HG02763 (cell line): ENCODE measurements around the gene MIPEP.
"Not testable (repeated sequence)": the region's sequence is repeated elsewhere in the genome, so short reads cannot be mapped to it uniquely, and the experiment has no call there.

ENCODE experiments used
- ATAC-seq: cut with Tn5 transposase; IDR thresholded peaks from one replicate; pipeline ENCODE4 v1.9.1; 2021; ENCODE audit warnings: mild to moderate bottlenecking, moderate library complexity; ENCODE audit not compliant: unreplicated experiment

MIPEP gene

DNA sequence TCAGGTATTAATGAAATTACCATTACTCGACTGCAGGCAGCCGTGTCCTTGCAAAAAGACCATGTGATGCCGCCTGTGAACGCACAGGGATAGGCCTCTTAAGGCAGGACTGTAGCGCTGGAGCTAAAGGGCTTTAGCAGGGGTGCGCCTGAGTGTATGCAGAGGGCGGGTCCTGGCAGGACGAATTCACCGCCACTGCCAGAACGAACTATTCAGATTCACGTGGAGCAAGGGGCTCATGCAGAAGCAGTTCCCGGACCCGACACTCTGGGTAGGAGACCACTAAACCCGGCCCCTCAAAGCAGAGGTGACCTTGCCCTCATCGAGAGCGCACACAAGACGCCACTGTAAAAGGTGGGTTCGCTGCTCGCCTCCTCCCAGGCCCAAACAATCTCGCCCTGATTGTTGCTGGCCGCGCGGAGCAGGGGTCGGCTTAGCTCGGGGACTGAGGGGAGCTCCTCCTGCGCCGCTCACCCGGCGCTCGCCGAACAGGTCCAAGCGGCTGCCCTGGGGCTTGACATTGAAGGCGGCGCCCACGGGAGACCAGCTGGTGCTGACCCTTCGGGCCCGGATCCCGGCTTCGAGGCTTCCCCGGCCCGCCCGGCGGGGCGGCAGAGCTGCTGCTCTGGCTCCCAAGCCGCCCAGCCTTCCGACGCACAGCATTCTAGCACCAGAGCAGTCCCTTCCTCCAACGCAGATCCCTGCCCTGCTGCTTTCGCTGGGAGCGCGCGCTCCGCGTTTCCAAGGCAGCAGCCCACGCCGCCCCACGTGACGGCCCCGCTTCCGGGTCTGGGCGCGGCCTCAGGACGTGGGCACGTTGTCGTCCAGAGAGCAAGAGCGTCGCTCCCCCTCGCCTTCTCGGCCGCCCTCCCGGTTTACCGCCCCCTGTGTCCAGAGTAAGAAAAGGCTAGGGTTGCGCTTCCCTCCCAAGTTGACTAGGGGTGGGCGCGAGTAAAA, at the start of gene MIPEP:
TSS of gene MIPEP (minus strand) at position 743 of the 957 bp plus-strand sequence. CDS start at position 663, 80 bp downstream.
- peak; percentile 94 for ATAC-seq

DNA sequence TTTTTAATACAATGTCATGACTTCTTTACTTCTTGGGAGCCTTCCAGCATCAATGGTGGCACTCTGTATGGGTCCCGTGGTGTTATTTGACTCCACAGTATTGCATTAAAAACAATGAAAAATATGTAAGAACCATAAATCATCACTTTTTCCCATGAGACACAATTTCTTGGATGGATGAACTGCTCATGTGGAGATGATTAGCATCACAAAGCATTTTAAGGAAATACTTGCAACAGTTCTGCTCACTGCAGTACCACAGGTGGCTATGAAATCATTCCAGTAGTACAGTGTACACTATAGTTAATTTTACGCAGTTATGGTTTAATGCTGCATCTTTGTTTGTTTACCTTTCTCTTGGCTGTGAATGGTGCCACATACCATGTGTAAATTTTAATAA, 45.3 kb upstream of the MIPEP start:
- no peak for ATAC-seq

DNA sequence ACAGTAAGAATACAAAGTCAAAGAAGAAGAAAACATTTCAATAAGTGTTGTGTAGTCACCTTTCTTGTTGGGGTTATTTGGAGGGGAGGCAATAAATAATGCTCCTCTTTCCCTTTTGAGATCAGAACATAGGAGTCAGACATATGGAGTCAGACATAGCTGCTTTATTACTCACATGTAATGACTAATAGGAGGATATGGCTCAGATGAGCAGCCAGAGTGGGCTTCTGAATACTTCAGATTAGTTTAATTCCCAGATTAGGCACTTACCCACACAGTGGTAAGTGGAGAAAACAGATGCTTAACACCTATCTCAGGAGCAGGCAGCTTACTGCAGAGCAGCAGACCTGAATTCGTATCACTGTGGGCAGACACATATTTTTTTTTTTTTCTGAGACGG, 39.8 kb upstream of the MIPEP start:
- no peak for ATAC-seq

DNA sequence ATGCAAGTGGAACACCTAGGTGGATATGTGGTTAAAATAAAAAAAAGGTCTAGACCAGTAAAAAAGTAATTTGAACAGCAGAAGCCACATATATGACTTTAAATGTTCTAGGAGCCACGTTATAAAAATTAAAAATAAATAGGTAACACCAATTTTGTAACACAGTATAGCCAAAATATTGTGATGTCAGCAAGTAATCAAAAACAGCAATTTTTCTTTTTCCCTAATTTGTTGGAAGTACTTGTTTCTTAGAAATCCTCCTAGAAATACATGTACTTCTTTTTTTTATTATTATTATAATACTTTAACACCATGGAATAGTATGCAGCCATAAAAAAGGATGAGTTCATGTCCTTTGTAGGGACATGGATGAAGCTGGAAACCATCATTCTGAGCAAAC, 33.8 kb upstream of the MIPEP start:
- no peak for ATAC-seq

DNA sequence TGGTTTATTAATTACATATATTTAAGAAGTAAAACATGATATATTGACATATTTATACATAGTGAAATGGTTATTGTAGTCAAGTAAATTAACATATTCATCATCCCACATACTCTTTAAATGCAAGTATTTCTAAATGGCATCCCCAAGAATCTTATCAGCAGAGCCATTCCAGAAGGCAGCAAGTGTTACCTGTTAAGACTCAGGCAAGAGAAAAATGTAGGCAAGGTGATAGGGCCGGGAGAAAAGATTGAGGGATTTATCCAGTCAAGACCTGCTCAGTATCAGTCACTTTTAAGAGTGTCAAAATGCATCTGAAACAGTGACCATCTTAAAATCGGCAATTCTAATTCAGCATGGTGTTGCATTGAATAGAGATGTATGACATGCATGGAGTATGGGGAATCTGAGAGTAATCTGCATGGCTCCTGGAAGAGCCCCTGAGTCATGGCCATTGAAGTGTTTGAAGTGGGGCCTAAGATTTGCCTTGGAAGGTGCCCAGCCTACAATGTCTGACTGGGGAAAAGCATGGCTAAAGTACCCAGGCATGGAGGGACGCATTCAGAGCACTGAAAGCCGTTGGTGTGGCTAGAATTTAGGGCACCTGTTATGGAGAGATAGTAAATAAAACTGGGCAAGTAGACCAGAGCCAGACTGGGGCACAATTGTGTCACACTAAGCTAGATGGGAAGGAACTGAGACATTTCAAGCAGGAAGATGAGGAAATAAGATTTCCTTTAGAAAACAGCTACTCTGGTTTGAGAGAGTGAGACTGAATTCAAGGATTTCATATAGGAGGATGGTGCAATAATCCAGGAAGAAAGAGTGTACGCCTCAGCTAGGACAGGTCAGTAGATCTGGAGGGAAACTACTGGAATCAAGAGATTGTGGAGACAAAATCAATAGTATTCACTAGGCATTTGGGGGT, 33.1 kb upstream of the MIPEP start:
- no peak for ATAC-seq

DNA sequence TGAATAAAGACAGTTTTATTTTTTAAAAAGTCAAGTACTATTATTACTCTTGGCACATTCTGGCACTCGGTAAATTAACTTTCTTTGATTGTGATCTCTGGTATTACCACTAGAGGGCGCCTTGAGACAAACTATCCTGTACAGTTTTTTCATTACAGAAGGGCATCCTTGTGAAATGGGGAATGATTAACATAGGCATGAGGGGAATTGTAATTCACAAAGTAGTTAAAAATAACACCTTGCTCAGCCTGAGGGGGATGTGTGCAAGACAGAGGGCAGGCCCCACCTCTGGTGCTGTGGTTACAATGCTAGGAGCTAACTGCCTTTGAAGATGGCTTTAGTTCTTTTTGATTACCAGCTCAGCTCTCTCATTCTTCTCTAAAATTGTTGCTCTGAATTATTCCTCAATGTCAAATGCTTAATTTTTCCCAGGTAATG, 32.3 kb upstream of the MIPEP start:
- ATAC-seq, result no peak

DNA sequence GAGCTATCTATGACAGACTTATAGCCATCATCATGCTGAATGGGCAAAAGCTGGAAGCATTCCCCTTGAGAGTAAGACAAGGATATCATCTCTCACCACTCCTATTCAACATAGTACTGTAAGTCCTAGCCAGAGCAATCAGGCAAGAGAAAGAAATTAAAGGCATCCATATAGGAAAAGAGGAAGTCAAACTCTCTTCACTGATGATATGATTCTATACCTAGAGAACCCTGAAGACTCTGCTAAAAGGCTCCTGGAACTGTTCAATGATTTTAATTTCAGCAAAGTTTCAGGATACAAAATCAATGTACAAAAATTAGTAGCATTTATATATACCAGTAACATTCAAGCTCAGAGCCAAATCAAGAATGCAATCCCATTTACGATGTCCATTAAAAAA, 29.8 kb upstream of the MIPEP start:
- ATAC-seq, result no peak

DNA sequence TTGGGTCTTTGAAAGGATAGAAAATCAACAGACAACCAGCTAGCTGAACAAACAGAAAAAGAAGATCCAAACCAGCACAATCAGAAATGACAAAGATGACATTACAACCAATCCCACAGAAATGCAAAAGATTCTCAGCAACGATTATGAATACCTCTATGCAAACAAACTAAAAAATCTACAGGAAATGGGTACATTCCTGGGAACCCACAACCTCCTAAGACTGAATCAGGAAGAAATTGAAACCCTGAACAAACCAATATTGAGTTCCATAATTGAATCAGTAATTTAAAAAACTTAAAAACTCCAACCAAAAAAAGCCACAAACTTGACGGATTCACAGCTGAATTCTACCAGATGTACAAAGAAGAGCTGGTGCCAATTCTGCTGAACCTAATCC, 29.0 kb upstream of the MIPEP start:
- no peak for ATAC-seq

DNA sequence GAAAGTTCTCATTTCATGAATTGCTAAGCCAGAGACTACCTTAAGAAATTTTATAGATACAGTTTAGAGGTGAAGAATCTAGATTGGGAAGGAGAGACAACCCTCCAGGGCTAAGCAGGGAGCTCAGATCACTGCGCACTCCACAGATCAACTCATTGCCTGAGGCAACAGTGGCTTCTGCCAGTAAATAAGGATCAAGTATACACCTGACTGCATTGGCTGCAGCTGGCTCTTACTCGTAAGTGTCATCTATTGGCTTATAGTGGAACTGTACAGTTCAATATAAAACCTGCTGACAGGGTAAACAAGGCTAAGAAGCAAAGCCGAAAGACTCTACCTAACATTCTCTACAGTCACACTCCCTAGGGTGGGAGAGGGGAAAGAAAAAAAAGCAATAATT, 26.1 kb upstream of the MIPEP start:
- ATAC-seq, result no peak

DNA sequence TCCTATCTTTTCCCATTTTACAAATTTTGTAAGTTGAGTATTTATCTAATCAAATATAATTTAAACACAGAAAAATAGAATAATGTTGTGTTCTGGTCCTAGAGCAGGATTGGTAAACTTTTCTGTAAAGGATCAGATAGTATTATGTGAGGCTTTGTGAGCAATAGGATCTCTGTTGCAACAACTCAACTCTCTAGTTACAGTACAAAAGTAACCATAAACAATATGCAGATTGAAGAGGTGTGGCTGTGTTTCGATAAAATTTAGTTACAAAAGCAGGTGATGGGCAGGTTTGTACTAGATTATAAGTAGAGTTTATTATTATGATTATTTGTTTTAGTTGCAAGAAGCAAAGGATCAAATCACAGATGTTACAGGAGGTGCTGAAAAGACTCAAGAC, 23.3 kb upstream of the MIPEP start:
- no peak for ATAC-seq

DNA sequence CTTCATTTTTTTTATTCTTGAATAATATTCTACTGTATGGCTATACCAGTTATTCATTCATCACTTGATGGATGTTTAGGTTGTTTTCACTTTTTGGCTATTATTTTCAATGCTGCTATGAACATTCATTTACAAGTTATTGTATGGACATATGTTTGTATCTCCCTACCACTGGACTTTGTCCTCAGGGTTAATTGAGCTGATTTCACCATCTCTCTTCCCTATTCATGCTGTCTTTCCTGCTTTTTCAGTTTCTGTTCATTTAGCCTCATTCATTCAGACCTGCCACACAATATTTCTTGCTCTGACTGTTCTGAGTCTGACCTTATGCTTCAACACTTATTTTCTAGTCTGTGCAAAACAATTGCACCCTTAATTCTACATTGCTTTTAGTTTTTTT, 20.4 kb upstream of the MIPEP start:
- ATAC-seq, result no peak

DNA sequence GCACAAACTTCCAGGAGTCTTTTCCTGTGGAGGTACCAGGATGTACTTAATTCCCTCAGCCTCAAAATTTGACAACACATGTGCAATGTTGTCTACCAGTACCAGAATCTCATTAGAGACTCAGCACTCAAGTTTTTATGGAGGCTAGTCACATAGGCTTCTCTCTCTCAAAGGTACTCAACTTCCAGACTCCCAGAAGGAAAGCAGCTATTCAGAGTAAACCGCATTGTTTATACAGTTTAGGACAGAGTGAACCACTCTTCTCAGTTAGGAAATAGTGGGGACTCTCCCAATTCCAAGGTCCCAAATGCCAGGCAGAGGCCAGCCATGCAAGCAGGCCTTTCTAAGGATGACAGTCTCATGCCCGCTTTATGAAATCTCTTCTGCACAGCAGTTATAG, 16.6 kb upstream of the MIPEP start:
- ATAC-seq, result no peak

DNA sequence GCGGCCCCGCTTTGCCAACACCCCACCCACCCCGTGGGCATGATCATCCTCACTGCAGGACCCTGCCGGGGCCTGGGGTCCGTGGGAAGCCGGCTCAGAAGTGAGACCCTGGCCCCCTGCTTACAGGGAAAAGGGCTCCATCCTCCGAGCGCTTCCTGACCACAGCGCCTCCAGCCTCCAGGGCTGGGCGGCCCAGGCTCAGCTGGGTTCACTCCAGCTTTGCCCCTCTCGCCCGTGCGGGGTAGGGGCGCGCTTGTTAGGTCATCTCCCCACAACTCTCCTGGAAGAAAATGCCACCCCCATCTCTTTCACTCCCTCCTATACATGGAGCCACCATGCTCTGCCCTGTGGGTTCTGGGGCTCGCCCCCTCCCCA, 14.7 kb upstream of the MIPEP start:
- ATAC-seq, result no peak

DNA sequence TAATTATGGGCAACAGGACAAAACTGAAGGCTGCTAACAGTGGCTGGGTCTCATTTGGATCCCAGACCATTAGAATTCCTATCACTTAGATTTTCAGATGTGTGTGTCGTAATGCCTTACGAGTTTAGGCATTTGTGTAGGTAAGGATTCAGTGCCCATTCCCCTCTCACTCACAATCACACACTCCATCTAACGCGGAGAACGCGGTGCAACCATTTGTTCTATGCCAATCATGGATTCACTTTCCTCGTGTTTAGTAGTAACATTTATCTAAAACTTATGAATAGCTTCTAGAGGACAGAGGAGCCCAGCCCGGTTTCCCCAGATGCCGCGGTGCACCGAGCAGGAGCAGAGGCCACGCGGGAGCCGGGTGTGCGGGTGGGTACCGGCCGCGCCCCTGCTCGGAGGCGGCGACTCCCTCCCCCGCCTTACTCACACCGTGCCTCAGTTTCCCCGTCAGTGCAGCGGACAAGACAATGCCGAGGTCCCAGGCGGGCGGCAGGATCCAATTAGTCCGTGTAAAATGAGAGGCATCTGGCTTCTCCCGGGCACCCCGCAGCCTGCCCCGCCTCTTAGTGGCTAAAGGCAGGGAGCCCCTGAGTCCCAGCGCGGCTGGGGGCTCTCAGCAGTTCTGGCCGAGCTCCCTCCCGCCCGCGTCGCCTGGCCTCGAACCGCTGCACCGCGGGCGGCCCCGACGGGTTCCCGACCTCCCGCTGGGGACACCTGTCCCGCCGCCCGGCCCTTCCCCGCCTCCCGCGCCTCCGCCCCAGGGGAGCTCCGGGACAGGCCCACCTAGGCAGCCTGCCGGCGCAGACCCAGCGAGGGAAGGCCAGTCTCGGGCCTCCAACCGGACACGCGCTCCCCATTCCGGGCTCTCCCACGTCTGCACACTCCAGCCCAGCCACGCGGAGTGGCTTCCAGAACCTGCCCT, 14.0 kb upstream of the MIPEP start:
- ATAC-seq, result no peak

DNA sequence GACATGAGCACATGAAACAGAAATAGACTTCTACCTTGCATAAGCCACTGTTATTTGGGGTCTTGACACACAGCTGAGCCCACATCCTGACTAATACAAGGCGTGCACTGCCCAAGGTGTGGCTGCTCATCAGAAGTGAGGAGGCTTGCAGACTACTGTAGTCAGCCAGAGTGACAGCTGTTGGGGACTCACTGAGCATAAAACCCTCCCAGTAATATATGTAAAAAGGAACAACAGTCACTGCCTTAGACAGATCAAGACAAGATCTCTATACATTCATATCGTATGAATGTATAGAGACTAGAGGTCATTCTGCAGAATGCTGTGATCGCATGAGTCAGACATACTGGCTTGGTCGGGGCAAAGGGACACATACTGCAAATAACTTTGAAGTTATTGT, 12.2 kb upstream of the MIPEP start:
- no peak for ATAC-seq

DNA sequence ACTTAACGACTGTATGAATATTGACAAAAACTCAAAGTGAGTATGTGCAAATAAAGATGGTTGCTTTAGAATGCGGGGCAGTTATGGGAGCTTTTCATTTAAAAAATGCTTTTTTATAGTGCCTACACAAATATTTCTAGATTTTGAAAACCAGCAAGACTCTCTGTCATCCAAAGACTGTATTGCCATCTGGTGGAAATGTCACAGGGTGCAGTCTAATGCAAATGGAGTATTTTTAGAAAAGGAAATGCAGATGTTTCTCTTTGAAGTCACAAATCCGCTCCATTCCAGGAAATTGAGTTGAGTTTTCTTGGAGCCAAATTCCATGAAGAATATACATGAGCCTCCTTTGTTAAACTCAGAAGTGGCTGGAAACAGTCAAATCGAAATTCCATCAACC, 10.4 kb upstream of the MIPEP start:
- ATAC-seq, result no peak

DNA sequence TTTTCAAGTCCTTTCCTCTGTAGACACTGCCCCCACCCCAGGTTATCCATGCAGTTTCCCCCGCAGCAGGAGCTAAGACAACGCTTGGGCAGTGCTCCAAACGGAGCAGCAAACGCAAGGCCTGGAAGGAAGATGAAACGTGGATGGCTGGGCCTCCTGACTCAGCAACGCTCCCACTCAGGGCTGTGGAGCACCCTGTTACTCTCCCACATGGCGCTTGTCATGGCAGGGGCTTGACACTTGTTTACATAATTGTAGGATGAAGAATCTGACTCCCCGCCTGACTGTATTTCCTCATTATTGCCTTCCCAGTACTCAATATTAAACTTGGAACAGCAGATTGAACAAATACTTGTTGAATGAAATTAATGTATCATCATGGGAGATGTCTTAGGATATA, 8.9 kb upstream of the MIPEP start:
- ATAC-seq, result no peak

DNA sequence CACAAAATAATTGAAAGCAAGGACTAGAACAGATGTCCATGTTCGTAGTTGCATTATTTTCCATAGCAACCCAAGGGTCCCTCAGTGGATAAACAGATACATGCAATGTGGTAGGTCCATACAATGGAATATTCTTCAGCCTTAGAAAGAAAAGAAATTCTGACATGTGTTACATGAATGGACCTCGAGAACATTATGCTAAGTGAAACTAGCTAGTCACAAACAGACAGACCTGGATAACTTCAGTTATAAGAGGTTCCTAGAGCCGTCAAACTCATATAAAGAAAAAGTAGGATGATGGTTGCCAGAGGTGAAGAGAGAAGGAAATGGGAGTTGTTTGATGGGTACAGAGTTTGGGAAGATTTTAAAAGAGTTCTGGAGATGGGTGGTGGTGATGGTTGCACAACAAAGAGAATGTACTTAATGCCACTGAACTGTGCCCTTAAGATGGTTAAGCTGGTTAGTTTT, 8.3 kb upstream of the MIPEP start, which contains the start of gene C1QTNF9B:
TSS of gene C1QTNF9B (minus strand) at position 51 of the 468 bp plus-strand sequence.
- not testable (repeated sequence) for ATAC-seq

DNA sequence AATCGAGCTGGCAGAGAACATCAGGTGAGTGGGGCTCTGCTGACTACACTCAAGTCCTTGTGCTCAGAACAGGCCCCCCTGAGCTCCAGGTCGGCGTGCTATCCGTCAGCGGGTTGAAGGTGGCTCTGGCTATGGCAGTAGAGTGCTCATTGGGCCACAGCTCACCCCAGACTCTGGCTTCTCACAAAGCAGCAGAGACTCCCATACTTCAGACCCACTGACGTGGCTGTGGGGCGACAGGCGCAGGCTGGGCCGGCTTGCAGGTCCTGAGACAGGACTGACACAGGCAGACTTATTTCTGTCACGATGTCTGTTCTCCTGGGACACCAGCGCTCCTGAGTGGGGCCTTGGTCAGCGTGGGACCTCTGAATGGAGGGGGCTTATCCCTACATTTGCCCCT, 5.5 kb upstream of the MIPEP start:
- ATAC-seq, result not testable (repeated sequence)

DNA sequence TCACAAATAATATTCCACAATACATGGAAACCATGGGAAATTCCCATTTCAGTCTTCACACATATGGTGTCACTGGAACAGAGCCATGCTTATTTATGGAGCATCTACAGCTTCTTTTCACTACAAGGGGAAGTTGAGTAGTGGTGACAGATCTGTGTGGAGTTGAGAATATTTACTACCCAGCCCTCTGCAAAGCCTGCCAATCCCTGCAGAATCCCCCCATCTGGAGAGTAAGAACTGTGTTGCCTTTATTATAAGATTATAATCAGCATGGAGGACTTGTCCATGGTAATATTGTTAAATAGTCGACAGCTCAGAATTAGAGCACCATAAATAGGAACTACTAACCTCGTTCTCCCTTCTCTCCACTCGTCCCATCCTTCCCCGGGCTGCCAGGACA, 4.6 kb upstream of the MIPEP start:
- ATAC-seq, result not testable (repeated sequence)
